HCT116 (cell line): ENCODE results near the gene ARL4A. TPM values are rescaled to one million over a fixed set of nuclear protein-coding genes. Genes with fewer than 3 reads are reported as not detected.
"Not testable (repeated sequence)": the region's sequence is repeated elsewhere in the genome, so short reads cannot be mapped to it uniquely, and the experiment has no call there.

Experiments used
- ATAC-seq: fragments of 200-7000 bp; cut with Tn5 transposase; 2 replicates; pipeline ENCODE4 v1.9.1; 2020; ENCODE audit warnings: mild to moderate bottlenecking, moderate library complexity
- BruUV-seq: library from RNA; stranded (reverse); fragments of 400-500 nt; replicated peaks from 2 replicates; lab custom pipeline; 2021; lab: Mats Ljungman, UMichigan
- CTCF ChIA-PET: fragments of 300-600 bp; sonication (Branson Sonifier 250); formaldehyde crosslinking; loops from one replicate; lab custom pipeline; 2021; ENCODE audit warnings: antibody characterized with exemption; lab: Charles Lee
- POLR2A ChIA-PET: fragments of 300-600, 350-600 bp; sonication (Branson Sonifier 250); formaldehyde crosslinking; loops from one replicate; lab custom pipeline; 2021; ENCODE audit warnings: antibody characterized with exemption; lab: Charles Lee
- RAD21 ChIA-PET, 2 experiments: fragments of 300-600 bp; sonication (Branson Sonifier 250); formaldehyde crosslinking; loops; one replicate each; lab custom pipeline; 2023; ENCODE audit warnings: low total read pairs in 2 of 2; ENCODE audit not compliant: uncharacterized antibody in 2 of 2, unreplicated experiment in 2 of 2, low non-redundant PET in 1 of 2; lab: Charles Lee
- DNase-seq: peaks from one replicate; pipeline ENCODE4 v3.0.0-alpha.2; 2010; ENCODE audit warnings: low read depth, low spot score
- H2AFZ ChIP-seq: fragments of 200-600 bp; shearing (Covaris generic), sonication (generic); 2 replicates; pipeline ENCODE4 v1.6.1; 2017; ENCODE audit warnings: low read depth, mixed run types, mixed read lengths, antibody characterized with exemption, low read length; ENCODE audit not compliant: poor library complexity, severe bottlenecking
- H3K27ac ChIP-seq: 2 replicates; pipeline ENCODE4 v1.5.1; 2012; ENCODE audit warnings: low read depth, low read length
- H3K27me3 ChIP-seq: fragments of 200-600 bp; sonication (generic); 2 replicates; pipeline ENCODE4 v1.6.1; 2016; ENCODE audit warnings: mixed run types, low read length, mixed read lengths; ENCODE audit not compliant: insufficient read depth
- H3K36me3 ChIP-seq, 2 experiments: fragments of 200-500 bp in 1 of 2; fragments of 200-600 bp in 1 of 2; sonication (Bioruptor generic) in 1 of 2; sonication (generic) in 1 of 2; 2 replicates each; pipeline versions ENCODE4 v1.5.1 to v1.6.1; 2014 to 2016; ENCODE audit warnings: low read length in 2 of 2, inconsistent platforms in 1 of 2, mixed read lengths in 1 of 2, mixed run types in 1 of 2; ENCODE audit not compliant: insufficient read depth in 2 of 2, control insufficient read depth in 1 of 2
- H3K4me1 ChIP-seq, 2 experiments: fragments of 200-600 bp in 1 of 2; sonication (generic) in 1 of 2; 2 replicates each; pipeline versions ENCODE4 v1.5.1 to v1.6.1; 2012 to 2017; ENCODE audit warnings: low read length in 2 of 2, inconsistent platforms in 1 of 2, mild to moderate bottlenecking in 1 of 2, mixed read lengths in 1 of 2, mixed run types in 1 of 2, moderate library complexity in 1 of 2; ENCODE audit not compliant: insufficient read depth in 2 of 2, control insufficient read depth in 1 of 2
- H3K4me2 ChIP-seq: fragments of 200-600 bp; sonication (generic); 2 replicates; pipeline ENCODE4 v1.6.1; 2017; ENCODE audit warnings: mixed run types, low read length, mixed read lengths
- H3K4me3 ChIP-seq, 2 experiments: fragments of 200-600 bp in 1 of 2; sonication (generic) in 1 of 2; replicated peaks in 1 of 2; 2 replicates each; pipeline ENCODE4 v1.5.1; 2011 to 2016; ENCODE audit warnings: low read length in 2 of 2, control low read depth in 1 of 2, low read depth in 1 of 2, mild to moderate bottlenecking in 1 of 2, mixed read lengths in 1 of 2, mixed run types in 1 of 2
- H3K79me2 ChIP-seq: fragments of 200-600 bp; sonication (generic); 2 replicates; pipeline ENCODE4 v1.6.1; 2017; ENCODE audit warnings: mild to moderate bottlenecking, mixed run types, low read length, moderate library complexity, mixed read lengths; ENCODE audit not compliant: insufficient read depth
- H3K9ac ChIP-seq: fragments of 200-600 bp; sonication (generic); 2 replicates; pipeline ENCODE4 v1.6.1; 2016; ENCODE audit warnings: low read length, mixed read lengths
- H3K9me2 ChIP-seq: fragments of 200-600 bp; sonication (generic), shearing (Covaris generic); 2 replicates; pipeline ENCODE4 v1.6.1; 2017; ENCODE audit warnings: mixed run types, mild to moderate bottlenecking, moderate library complexity; ENCODE audit not compliant: insufficient read depth
- H3K9me3 ChIP-seq, 2 experiments: fragments of 200-500 bp in 1 of 2; fragments of 200-600 bp in 1 of 2; sonication (Bioruptor generic) in 1 of 2; sonication (generic) in 1 of 2; 2 replicates each; pipeline ENCODE4 v1.6.1; 2014 to 2017; ENCODE audit warnings: low read length in 2 of 2, mixed read lengths in 2 of 2, inconsistent platforms in 1 of 2, low read depth in 1 of 2, mild to moderate bottlenecking in 1 of 2, mixed run types in 1 of 2, moderate library complexity in 1 of 2; ENCODE audit not compliant: control insufficient read depth in 1 of 2, insufficient read depth in 1 of 2
- H4K20me1 ChIP-seq: fragments of 200-600 bp; sonication (generic), shearing (Covaris generic); 2 replicates; pipeline ENCODE4 v1.6.1; 2017; ENCODE audit warnings: mixed run types, mild to moderate bottlenecking, moderate library complexity; ENCODE audit not compliant: insufficient read depth
- ATF3 ChIP-seq: IDR thresholded peaks from 2 replicates; pipeline ENCODE4 v1.6.1; 2012
- ELF1 ChIP-seq: IDR thresholded peaks from 2 replicates; pipeline ENCODE4 v1.6.1; 2012; ENCODE audit warnings: low read depth, borderline replicate concordance
- EZH2 ChIP-seq: fragments of 200-600 bp; sonication (generic); IDR thresholded peaks from 2 replicates; pipeline ENCODE4 v1.6.1; 2017; ENCODE audit warnings: antibody characterized with exemption, mixed run types
- FOSL1 ChIP-seq: IDR thresholded peaks from 2 replicates; pipeline ENCODE4 v1.6.1; 2012; ENCODE audit warnings: low read depth
- JUND ChIP-seq: IDR thresholded peaks from 2 replicates; pipeline ENCODE4 v1.6.1; 2012
- POLR2A ChIP-seq: IDR thresholded peaks from 2 replicates; pipeline ENCODE4 v1.7.0; 2011; ENCODE audit warnings: borderline replicate concordance; ENCODE audit not compliant: insufficient read depth, insufficient read length; ENCODE audit errors: extremely low read depth
- REST ChIP-seq: IDR thresholded peaks from 2 replicates; pipeline ENCODE4 v1.6.1; 2012; ENCODE audit warnings: low read depth
- SP1 ChIP-seq: IDR thresholded peaks from 2 replicates; pipeline ENCODE4 v1.6.1; 2012; ENCODE audit warnings: low read depth
- ZBTB33 ChIP-seq: IDR thresholded peaks from 2 replicates; pipeline ENCODE4 v1.6.1; 2011; ENCODE audit warnings: mild to moderate bottlenecking, low read length, moderate library complexity; ENCODE audit not compliant: insufficient replicate concordance; ENCODE audit errors: extremely low read depth
- intact Hi-C: fragments of 100-400 bp; cut with micrococcal nuclease; formaldehyde crosslinking; loops from 2 replicates; pipeline ENCODE4 v1.10.0; 2022
- total RNA-seq: library from RNA; stranded (reverse); gene quantifications from one replicate; pipeline ENCODE4 v1.2.1, GENCODE V29; 2021; ENCODE audit not compliant: unreplicated experiment

Gene ARL4A
- total RNA-seq, 1 experiment from 2014 or later: 44.6 TPM

- H3K9ac ChIP-seq, H4K20me1 ChIP-seq, intact Hi-C loops, H3K4me3 ChIP-seq, CTCF ChIA-PET, DNase-seq, H3K36me3 ChIP-seq, H3K27me3 ChIP-seq, H3K4me2 ChIP-seq, BruUV-seq, ATAC-seq, H3K27ac ChIP-seq, H3K9me2 ChIP-seq, RAD21 ChIA-PET, POLR2A ChIA-PET, H3K9me3 ChIP-seq, H2AFZ ChIP-seq: not testable (repeated sequence)
- peaks cover 79% of the 10 kb centered on the region for H3K79me2 ChIP-seq
- H3K4me1 ChIP-seq: peaks cover 20 to 28% of the 10 kb centered on the region in 2 experiments
Measured at GRCh38 chr7:12691388-12691787, 4.0 kb downstream of the ARL4A start.

GRCh38 chr7:12692035-12692434, 4.6 kb downstream of the ARL4A start:
- ATAC-seq: no peak
- peaks cover 26 to 31% of the 10 kb centered on the region in 2 experiments for H3K4me1 ChIP-seq

More at GRCh38 chr7:12692035-12692434, 4.6 kb downstream of the ARL4A start:
- Histone ChIP-seq H3K36me3 (0 out of 4 replicates have a peak, but pooled peaks cover 2 to 3% of the 10 kb centered on the region in 2 experiments), H2AFZ (no peak overlapping the region), H3K9me2 (no peaks in the 10 kb centered on the region), H3K4me2 (no peak overlapping the region), H3K9ac (no peak overlapping the region), H4K20me1 (no peaks in the 10 kb centered on the region; the same call in 1 of the 2 replicates), H3K27me3 (no peaks in the 10 kb centered on the region), H3K4me3 (no peak overlapping the region), H3K27ac (no peak overlapping the region), H3K9me3 (no peaks in the 10 kb centered on the region), H3K79me2 (peaks cover 79% of the 10 kb centered on the region)
- TF ChIP-seq JUND: no peak
- no peak for TF ChIP-seq SP1
- TF ChIP-seq ATF3: no peak
- TF ChIP-seq ELF1: no peak
- no peak for TF ChIP-seq EZH2
- no peak for TF ChIP-seq ZBTB33
- TF ChIP-seq POLR2A: no peak
- TF ChIP-seq FOSL1: no peak
- TF ChIP-seq REST: no peak
- ChIA-PET POLR2A (interaction anchor here (0.6 kb wide), 1 partner anchor 324 kb away, joined by 3 read pairs; no protein-coding TSS in a partner anchor), RAD21 (no interaction called here), CTCF (no interaction called here)
- no peak for DNase-seq
- BruUV-seq: no TSS peak
- intact Hi-C loops: no loop called here
